Measurements from ENCODE around the gene UTP11. TPM values are rescaled to one million over a fixed set of nuclear protein-coding genes. Genes with fewer than 3 reads are reported as not detected.
A peak's percentile ranks its signal among the peaks of the same experiment; 100 is the strongest.

The UTP11 gene
- total RNA-seq, 6 experiments from 2014 or later, result 41.4 to 57.1 (median 49.2) TPM

GRCh38 chr1:37995751-37996345 lies 16.7 kb upstream of the UTP11 start:
- Mint-ChIP-seq H3K4me1 (ENCODE audit: low read depth) (peaks cover 56% of the 10 kb centered on the region), H3K36me3 (ENCODE audit: low read depth) (peaks cover 29% of the 10 kb centered on the region), H3K4me3 (peak overlapping the region; percentile 84), H3K27ac (peak overlapping the region; percentile 77), H3K9me3 (no peaks in the 10 kb centered on the region), H3K27me3 (ENCODE audit: insufficient read depth) (peaks cover 2% of the 10 kb centered on the region; the same call in 1 of the 2 replicates)
- DNase-seq, result peak; percentile 81
- TF ChIP-seq, protein P1, sequence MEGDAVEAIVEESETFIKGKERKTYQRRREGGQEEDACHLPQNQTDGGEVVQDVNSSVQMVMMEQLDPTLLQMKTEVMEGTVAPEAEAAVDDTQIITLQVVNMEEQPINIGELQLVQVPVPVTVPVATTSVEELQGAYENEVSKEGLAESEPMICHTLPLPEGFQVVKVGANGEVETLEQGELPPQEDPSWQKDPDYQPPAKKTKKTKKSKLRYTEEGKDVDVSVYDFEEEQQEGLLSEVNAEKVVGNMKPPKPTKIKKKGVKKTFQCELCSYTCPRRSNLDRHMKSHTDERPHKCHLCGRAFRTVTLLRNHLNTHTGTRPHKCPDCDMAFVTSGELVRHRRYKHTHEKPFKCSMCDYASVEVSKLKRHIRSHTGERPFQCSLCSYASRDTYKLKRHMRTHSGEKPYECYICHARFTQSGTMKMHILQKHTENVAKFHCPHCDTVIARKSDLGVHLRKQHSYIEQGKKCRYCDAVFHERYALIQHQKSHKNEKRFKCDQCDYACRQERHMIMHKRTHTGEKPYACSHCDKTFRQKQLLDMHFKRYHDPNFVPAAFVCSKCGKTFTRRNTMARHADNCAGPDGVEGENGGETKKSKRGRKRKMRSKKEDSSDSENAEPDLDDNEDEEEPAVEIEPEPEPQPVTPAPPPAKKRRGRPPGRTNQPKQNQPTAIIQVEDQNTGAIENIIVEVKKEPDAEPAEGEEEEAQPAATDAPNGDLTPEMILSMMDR (IDR thresholded peaks at IDR 0.05), result no peak

DNA sequence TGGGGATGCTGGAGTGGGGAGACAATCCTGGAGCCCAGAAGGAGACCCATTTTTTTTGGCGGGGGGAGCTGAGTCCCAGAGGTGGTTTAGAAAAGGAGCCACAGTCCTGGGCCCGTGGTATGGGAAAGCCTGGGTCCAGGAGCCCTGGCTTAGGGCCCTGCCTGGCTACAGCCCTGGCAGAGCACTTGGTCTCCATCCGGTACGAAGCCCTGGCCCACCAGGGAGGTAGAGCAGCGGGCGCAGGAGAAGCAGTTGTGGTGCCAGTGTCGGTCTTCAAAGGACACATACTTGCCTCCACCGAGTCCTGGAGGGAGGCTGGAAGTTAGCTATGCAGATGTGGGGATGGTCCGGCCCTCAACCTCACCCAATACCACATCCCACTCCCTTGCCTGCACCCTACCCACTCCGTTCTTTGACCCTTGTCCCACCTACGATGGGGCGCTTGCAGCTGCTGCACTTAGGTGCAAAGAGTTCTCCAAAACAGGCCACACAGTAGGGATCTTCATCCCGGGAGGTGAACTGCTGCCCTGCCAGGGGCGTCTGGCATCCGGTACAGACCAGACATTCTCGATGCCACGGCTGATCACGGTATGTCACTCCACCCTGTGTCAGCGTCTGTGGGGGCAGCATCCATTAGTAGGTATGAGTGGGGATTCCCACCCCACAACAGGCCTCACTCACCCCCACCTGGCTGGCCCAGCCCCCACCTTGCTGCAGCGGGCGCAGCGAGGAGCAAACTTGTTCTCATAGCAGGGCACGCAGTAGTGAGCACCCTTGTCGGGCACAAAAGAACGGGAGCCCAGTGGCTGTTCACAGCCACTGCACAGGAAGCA lies 15.1 kb upstream of the UTP11 start:
- Mint-ChIP-seq H3K9me3 (no peaks in the 10 kb centered on the region), H3K27ac (no peak overlapping the region; the same call in 1 of the 2 replicates), H3K4me1 (ENCODE audit: low read depth) (peaks cover 67% of the 10 kb centered on the region), H3K4me3 (no peak overlapping the region), H3K27me3 (ENCODE audit: insufficient read depth) (peaks cover 2% of the 10 kb centered on the region; the same call in 1 of the 2 replicates), H3K36me3 (ENCODE audit: low read depth) (peaks cover 29% of the 10 kb centered on the region)
- no peak for DNase-seq
- TF ChIP-seq, protein P1 (IDR thresholded peaks at IDR 0.05), result no peak

- Mint-ChIP-seq H3K36me3 (ENCODE audit: low read depth) (peaks cover 29% of the 10 kb centered on the region), H3K27ac (peak overlapping the region; percentile 97), H3K4me3 (no peak overlapping the region), H3K4me1 (ENCODE audit: low read depth) (peaks cover 71% of the 10 kb centered on the region), H3K9me3 (no peaks in the 10 kb centered on the region), H3K27me3 (ENCODE audit: insufficient read depth) (peaks cover 2% of the 10 kb centered on the region; the same call in 1 of the 2 replicates)
- DNase-seq, result no peak
- TF ChIP-seq, protein P1 (IDR thresholded peaks at IDR 0.05), result no peak
These were observed 14.3 kb upstream of the UTP11 start for GRCh38 chr1:37998089-37998808.

DNA sequence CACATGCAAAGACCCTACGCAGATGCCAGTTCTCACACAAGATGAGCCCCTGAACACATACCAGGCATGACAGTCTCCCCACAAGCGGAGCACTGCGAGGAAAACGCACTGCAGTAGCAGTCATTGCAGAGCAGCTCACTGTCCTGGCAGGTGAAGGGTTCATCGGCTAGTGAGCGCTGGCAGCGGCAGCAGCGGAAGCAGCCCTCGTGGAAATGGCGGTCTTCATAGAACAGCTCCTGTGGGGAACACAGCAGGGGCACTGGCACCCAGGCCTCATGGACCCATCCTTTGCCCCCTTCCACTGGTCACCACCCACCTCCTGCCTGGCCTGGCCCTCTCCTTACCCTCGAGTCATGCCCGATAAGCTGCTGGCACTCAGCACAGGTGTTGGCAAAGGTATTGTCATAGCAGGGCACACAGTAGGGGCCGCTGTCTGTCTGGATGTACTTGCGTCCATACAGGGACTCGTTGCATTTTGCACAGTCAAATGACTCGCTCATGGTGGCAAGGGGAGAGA lies 13.6 kb upstream of the UTP11 start:
- no peaks in the 10 kb centered on the region for H3K9me3 Mint-ChIP-seq
- peak overlapping the region; percentile 97 for H3K27ac Mint-ChIP-seq
- peaks cover 29% of the 10 kb centered on the region for H3K36me3 Mint-ChIP-seq (ENCODE audit: low read depth)
- TF ChIP-seq, protein P1 (IDR thresholded peaks at IDR 0.05), result no peak
- H3K27me3 Mint-ChIP-seq (ENCODE audit: insufficient read depth), result peaks cover 2% of the 10 kb centered on the region; the same call in 1 of the 2 replicates
- peaks cover 78% of the 10 kb centered on the region for H3K4me1 Mint-ChIP-seq (ENCODE audit: low read depth)
- H3K4me3 Mint-ChIP-seq, result peak overlapping the region; percentile 82
- DNase-seq, result no peak

Data from HFFc6 (cell line).